Activated T-cell treated with anti-CD3 and anti-CD28 coated beads, Interleukin-2, amount 50 U/mL, for 72 hours (primary cell): ENCODE results near the gene MEGF11. TPM values are rescaled to one million over a fixed set of nuclear protein-coding genes. Genes with fewer than 3 reads are reported as not detected.

Source experiments
- ATAC-seq, 2 donors: fragments of 150-1000 bp; cut with Tn5 transposase; replicated peaks in 1 of 2; 2 replicates each; pipeline ENCODE4 v1.10.0; 2021; ENCODE audit warnings: moderate library complexity in 2 of 2, mild to moderate bottlenecking in 1 of 2
- DNase-seq, 2 donors: peaks; one replicate each; pipeline ENCODE4 v3.0.0; 2021 to 2022; ENCODE audit warnings: mixed read lengths in 1 of 2
- H3K27ac Mint-ChIP-seq: one replicate; pipeline ENCODE4 v1.8.0; 2022; ENCODE audit warnings: mild to moderate bottlenecking, moderate library complexity, mixed read lengths
- H3K27me3 Mint-ChIP-seq: one replicate; pipeline ENCODE4 v1.8.0; 2022; ENCODE audit warnings: low read depth, mixed read lengths
- H3K36me3 Mint-ChIP-seq, 2 donors: one replicate each; pipeline ENCODE4 v1.8.0; 2022; ENCODE audit warnings: mixed read lengths in 2 of 2, mild to moderate bottlenecking in 1 of 2; ENCODE audit not compliant: insufficient read depth in 2 of 2
- H3K4me1 Mint-ChIP-seq: one replicate; pipeline ENCODE4 v1.8.0; 2022; ENCODE audit warnings: low read depth, mixed read lengths
- H3K4me3 Mint-ChIP-seq, 2 donors: one replicate each; pipeline ENCODE4 v1.8.0; 2022; ENCODE audit warnings: mild to moderate bottlenecking in 2 of 2, mixed read lengths in 2 of 2, moderate library complexity in 2 of 2
- H3K9me3 Mint-ChIP-seq, 2 donors: one replicate each; pipeline ENCODE4 v1.8.0; 2022; ENCODE audit warnings: mixed read lengths in 2 of 2
- total RNA-seq, 2 donors: library from RNA; stranded (reverse); gene quantifications; one replicate each; pipeline ENCODE4 v1.2.3, GENCODE V29; 2022

Gene MEGF11
- not detected for total RNA-seq

GRCh38 chr15:66253418-66254088 lies at the start of gene MEGF11:
MEGF11 (minus strand) TSS chr15:66253750; CDS start chr15:66128403, 125,347 bp downstream.
- Mint-ChIP-seq H3K36me3 (peaks cover 0 to 3% of the 10 kb centered on the region in 2 donors), H3K4me1 (peaks cover 9% of the 10 kb centered on the region), H3K27me3 (peaks cover 77% of the 10 kb centered on the region), H3K27ac (no peak within 1 kb of the TSS), H3K4me3 (peak within 1 kb of the TSS; percentile 82 to 83), H3K9me3 (no peaks in the 10 kb centered on the region)
- ATAC-seq (peak; percentile 19 to 32), DNase-seq (peak in 1 of 2 donors; percentile 5)

GRCh38 chr15:66302489-66303278 lies 49.1 kb upstream of the MEGF11 start:
- Mint-ChIP-seq H3K4me3 (no peak overlapping the region), H3K4me1 (no peaks in the 10 kb centered on the region), H3K27ac (no peak overlapping the region), H3K36me3 (peaks cover 2 to 8% of the 10 kb centered on the region in 2 donors), H3K27me3 (no peaks in the 10 kb centered on the region), H3K9me3 (no peaks in the 10 kb centered on the region)
- ATAC-seq (no peak), DNase-seq (no peak)

GRCh38 chr15:66298803-66299251 lies 45.3 kb upstream of the MEGF11 start:
- H3K27ac Mint-ChIP-seq: peak overlapping the region; percentile 48
- no peak overlapping the region for H3K4me3 Mint-ChIP-seq
- no peaks in the 10 kb centered on the region for H3K27me3 Mint-ChIP-seq
- H3K4me1 Mint-ChIP-seq: peaks cover 30% of the 10 kb centered on the region
- ATAC-seq (no peak), DNase-seq (no peak)
- H3K9me3 Mint-ChIP-seq: no peaks in the 10 kb centered on the region
- H3K36me3 Mint-ChIP-seq: peaks cover 0 to 5% of the 10 kb centered on the region in 2 donors

GRCh38 chr15:66296186-66296585 lies 42.6 kb upstream of the MEGF11 start:
- no peaks in the 10 kb centered on the region for H3K9me3 Mint-ChIP-seq
- peak overlapping the region in 1 of 2 donors; percentile 27 for H3K4me3 Mint-ChIP-seq
- ATAC-seq (no peak), DNase-seq (no peak)
- no peaks in the 10 kb centered on the region for H3K27me3 Mint-ChIP-seq
- peak overlapping the region; percentile 93 for H3K27ac Mint-ChIP-seq
- peaks cover 0 to 7% of the 10 kb centered on the region in 2 donors for H3K36me3 Mint-ChIP-seq
- H3K4me1 Mint-ChIP-seq: peaks cover 44% of the 10 kb centered on the region

- Mint-ChIP-seq H3K27me3 (no peaks in the 10 kb centered on the region), H3K36me3 (peaks cover 0 to 7% of the 10 kb centered on the region in 2 donors), H3K9me3 (no peaks in the 10 kb centered on the region), H3K4me1 (peaks cover 56% of the 10 kb centered on the region), H3K27ac (peak overlapping the region; percentile 93), H3K4me3 (peak overlapping the region; percentile 90 to 94)
- DNase-seq: no peak
- no peak for ATAC-seq
Measured at GRCh38 chr15:66294932-66295235, 41.3 kb upstream of the MEGF11 start.

GRCh38 chr15:66294157-66294931 lies 40.8 kb upstream of the MEGF11 start:
- H3K27ac Mint-ChIP-seq: peak overlapping the region; percentile 93
- ATAC-seq (peak in 1 of 2 donors; percentile 3), DNase-seq (peak; percentile 10 to 37)
- H3K4me3 Mint-ChIP-seq: peak overlapping the region; percentile 90 to 94
- H3K9me3 Mint-ChIP-seq: no peaks in the 10 kb centered on the region
- H3K27me3 Mint-ChIP-seq: no peaks in the 10 kb centered on the region
- H3K36me3 Mint-ChIP-seq: peaks cover 0 to 7% of the 10 kb centered on the region in 2 donors
- peaks cover 56% of the 10 kb centered on the region for H3K4me1 Mint-ChIP-seq

- DNase-seq (peak; percentile 74), ATAC-seq (peak; percentile 83)
- peaks cover 56% of the 10 kb centered on the region for H3K4me1 Mint-ChIP-seq
- no peaks in the 10 kb centered on the region for H3K9me3 Mint-ChIP-seq
- H3K36me3 Mint-ChIP-seq: peaks cover 0 to 3% of the 10 kb centered on the region in 2 donors
- H3K4me3 Mint-ChIP-seq: peak within 1 kb of the TSS; percentile 94 to 95
- peak within 1 kb of the TSS; percentile 98 for H3K27ac Mint-ChIP-seq
- H3K27me3 Mint-ChIP-seq: no peaks in the 10 kb centered on the region
Measured at GRCh38 chr15:66293419-66294156, 40.0 kb upstream of the MEGF11 start, which contains the start of gene DIS3L. DIS3L (plus strand) TSS chr15:66293568; CDS start chr15:66293597, 29 bp downstream.

GRCh38 chr15:66292571-66293418 lies 39.2 kb upstream of the MEGF11 start:
- H3K27ac Mint-ChIP-seq: peak overlapping the region; percentile 98
- ATAC-seq (no peak), DNase-seq (peak in 1 of 2 donors; percentile 10)

GRCh38 chr15:66291816-66292570 lies 38.4 kb upstream of the MEGF11 start:
- Mint-ChIP-seq H3K27ac (peak overlapping the region; percentile 98), H3K27me3 (no peaks in the 10 kb centered on the region), H3K4me3 (peak overlapping the region; percentile 94 to 95), H3K4me1 (peaks cover 55% of the 10 kb centered on the region), H3K36me3 (peaks cover 0 to 2% of the 10 kb centered on the region in 2 donors), H3K9me3 (no peaks in the 10 kb centered on the region)
- ATAC-seq (no peak), DNase-seq (peak in 1 of 2 donors; percentile 3)

More at GRCh38 chr15:66292571-66293418, 39.2 kb upstream of the MEGF11 start:
- H3K4me1 Mint-ChIP-seq: peaks cover 56% of the 10 kb centered on the region
- H3K4me3 Mint-ChIP-seq: peak overlapping the region; percentile 94 to 95
- H3K36me3 Mint-ChIP-seq: peaks cover 0 to 2% of the 10 kb centered on the region in 2 donors
- no peaks in the 10 kb centered on the region for H3K9me3 Mint-ChIP-seq
- no peaks in the 10 kb centered on the region for H3K27me3 Mint-ChIP-seq

GRCh38 chr15:66290518-66290917 lies 37.0 kb upstream of the MEGF11 start:
- Mint-ChIP-seq H3K27ac (peak overlapping the region; percentile 1), H3K9me3 (no peaks in the 10 kb centered on the region), H3K27me3 (no peaks in the 10 kb centered on the region), H3K4me1 (peaks cover 41% of the 10 kb centered on the region), H3K4me3 (no peak overlapping the region), H3K36me3 (peaks cover 0 to 2% of the 10 kb centered on the region in 2 donors)
- peak; percentile 21 to 28 for DNase-seq
- peak; percentile 7 to 32 for ATAC-seq

GRCh38 chr15:66290007-66290406 lies 36.5 kb upstream of the MEGF11 start:
- DNase-seq: no peak
- ATAC-seq: no peak
- no peaks in the 10 kb centered on the region for H3K27me3 Mint-ChIP-seq
- peaks cover 36% of the 10 kb centered on the region for H3K4me1 Mint-ChIP-seq
- peaks cover 0 to 2% of the 10 kb centered on the region in 2 donors for H3K36me3 Mint-ChIP-seq
- no peak overlapping the region for H3K4me3 Mint-ChIP-seq
- no peaks in the 10 kb centered on the region for H3K9me3 Mint-ChIP-seq
- H3K27ac Mint-ChIP-seq: peak overlapping the region; percentile 1
